Spleen (tissue), 11 donors: ENCODE results near the gene KRTAP10-2. TPM values are rescaled to one million over a fixed set of nuclear protein-coding genes. Genes with fewer than 3 reads are reported as not detected.

Experiments used
- DNase-seq: peaks from one replicate; pipeline ENCODE4 v3.0.0-alpha.2; 2020
- H3K27ac ChIP-seq, 8 donors: fragments of 200-600 bp; sonication (generic) in 7 of 8; 1 replicate in 4 of 8; 2 replicates in 4 of 8; pipeline versions ENCODE4 v1.5.0 to v1.8.0; 2016 to 2021; ENCODE audit warnings: inconsistent platforms in 4 of 8, mild to moderate bottlenecking in 4 of 8, moderate library complexity in 1 of 8
- H3K27me3 ChIP-seq, 7 donors: fragments of 200-600 bp; sonication (generic) in 6 of 7; replicated peaks in 1 of 7; 1 replicate in 4 of 7; 2 replicates in 3 of 7; pipeline versions ENCODE4 v1.5.0 to v1.8.0; 2016 to 2021; ENCODE audit warnings: inconsistent platforms in 3 of 7, mild to moderate bottlenecking in 1 of 7
- H3K36me3 ChIP-seq, 6 donors: fragments of 200-600 bp; sonication (generic) in 5 of 6; 1 replicate in 4 of 6; 2 replicates in 2 of 6; pipeline versions ENCODE4 v1.5.0 to v1.8.0; 2016 to 2021; ENCODE audit warnings: inconsistent platforms in 2 of 6
- H3K4me1 ChIP-seq, 6 donors: fragments of 200-600 bp; sonication (generic) in 5 of 6; 1 replicate in 3 of 6; 2 replicates in 3 of 6; pipeline versions ENCODE4 v1.5.0 to v1.8.0; 2016 to 2021; ENCODE audit warnings: inconsistent platforms in 3 of 6
- H3K4me3 ChIP-seq, 8 donors: fragments of 200-600 bp; sonication (generic) in 7 of 8; 1 replicate in 4 of 8; 2 replicates in 4 of 8; pipeline versions ENCODE4 v1.5.0 to v1.8.0; 2016 to 2021; ENCODE audit warnings: inconsistent platforms in 4 of 8, mild to moderate bottlenecking in 4 of 8, moderate library complexity in 2 of 8
- H3K9me3 ChIP-seq, 8 donors: fragments of 200-600 bp; sonication (generic) in 7 of 8; 1 replicate in 4 of 8; 2 replicates in 4 of 8; pipeline versions ENCODE4 v1.5.0 to v1.8.0; 2016 to 2021; ENCODE audit warnings: inconsistent platforms in 4 of 8
- CTCF ChIP-seq, 11 experiments: fragments of 200-600 bp in 7 of 11; fragments of 450-650 bp in 4 of 11; sonication (generic) in 4 of 11; IDR thresholded peaks in 8 of 11; conservative IDR thresholded peaks in 3 of 11; 1 replicate in 7 of 11; 2 replicates in 4 of 11; pipeline versions ENCODE4 v1.4.0 to v1.8.0; 2016 to 2021; ENCODE audit warnings: antibody characterized with exemption in 11 of 11, inconsistent platforms in 4 of 11, mild to moderate bottlenecking in 1 of 11
- POLR2A ChIP-seq, 3 donors: fragments of 450-650 bp; IDR thresholded peaks; one replicate each; pipeline ENCODE4 v1.5.1; 2017; ENCODE audit warnings: antibody characterized with exemption in 3 of 3, mild to moderate bottlenecking in 1 of 3
- POLR2AphosphoS5 ChIP-seq, 3 donors: sonication (generic); formaldehyde crosslinking; IDR thresholded peaks; one replicate each; pipeline ENCODE4 v1.5.1; 2017; ENCODE audit warnings: antibody characterized with exemption in 3 of 3
- WGBS, 5 donors: extraction: QIAGEN DNeasy Blood & Tissue Kit in 3 of 5; methylation state at CpG; one replicate each; pipeline versions ENCODE4 v1.1.5 to v1.1.7; 2013 to 2018; 5-methylcytosine and 5-hydroxymethylcytosine counted together
- intact Hi-C: fragments of 100-400 bp; cut with DNase I; formaldehyde crosslinking; loops from one replicate; pipeline ENCODE4 v1.15.0; 2023; ENCODE audit warnings: low total_unique reads
- polyA plus RNA-seq, 3 donors: library from polyadenylated mRNA; stranded (reverse); fragments of 200-250 nt; gene quantifications; one replicate each; pipeline ENCODE4 v1.2.1, GENCODE V29; 2013
- total RNA-seq, 7 donors: library from RNA; depleted of rRNA in 3 of 7; stranded (reverse); fragments of >200 nt in 3 of 7; fragmentation: NEBNext Ultra II Directional in 4 of 7; extraction: Animal tissue kit (Norgen Biotek cat#: 25700) in 4 of 7; gene quantifications; one replicate each; pipeline versions ENCODE4 v1.1.0 to v1.2.1, GENCODE V29; 2016 to 2021
- donor health status: healthy with polysubstance abuse.
- donor health status: DM: no; HTN: no; CAD: no; lungs with moderate emphysema.
- donor health status: DM: no; HTN: no; CAD: no.
- donor health status: Bipolar disorder and iron deficiency.
- donor health status: healthy.
- donor health status: DM: no; HTN: no; CAD: no.
- donor health status: DM: yes; HTN: yes; CAD: no.

Gene KRTAP10-2
- total and polyA plus RNA-seq, 10 donors = not detected

- Histone ChIP-seq H3K9me3 (no peaks in the 10 kb centered on the region), H3K27me3 (peaks cover 0 to 24% (median 0%) of the 10 kb centered on the region in 7 donors), H3K36me3 (no peaks in the 10 kb centered on the region), H3K27ac (peak overlapping the region in 5 of 8 donors; percentile 17 to 82 (median 79)), H3K4me1 (peaks cover 0 to 28% (median 9%) of the 10 kb centered on the region in 6 donors), H3K4me3 (no peak overlapping the region)
- intact Hi-C loops = no loop called here
- no peak for DNase-seq
- TF ChIP-seq POLR2AphosphoS5 (IDR thresholded peaks at IDR 0.05) (no peak), POLR2A (IDR thresholded peaks at IDR 0.05) (no peak), CTCF (IDR thresholded peaks at IDR 0.05 in 8 of 11, conservative IDR thresholded peaks at IDR 0.05 in 3 of 11) (no peak)
- 74 to 83% (median 78%) methylated on average over 27 of the region's 27 CpGs for WGBS, 5 donors
Measured at GRCh38 chr21:44502171-44502958, 48.9 kb downstream of the KRTAP10-2 start.

Other genes starting within 250 kb of the KRTAP10-2 start
- gene CFAP410, start 212.1 kb downstream of the KRTAP10-2 start, total RNA-seq = 10 to 100 TPM; 26.2 to 34.3 (median 32.3) TPM
- gene CFAP410, start 212.1 kb downstream of the KRTAP10-2 start, polyA plus RNA-seq = 10 to 100 TPM; 41.5 to 79.8 (median 70.9) TPM
- gene TRPM2, start 197.9 kb downstream of the KRTAP10-2 start, total RNA-seq = 10 to 100 TPM; 10.4 to 35.3 (median 22.0) TPM
- 10 to 100 TPM; 20.5 to 44.1 (median 28.4) TPM for gene TRPM2, start 197.9 kb downstream of the KRTAP10-2 start, polyA plus RNA-seq
- gene LRRC3, start 96.0 kb downstream of the KRTAP10-2 start, total RNA-seq = 1 to 10 TPM; 1.3 to 4.9 (median 3.4) TPM
- under 1 TPM; 0.24 to 0.86 (median 0.26) TPM for gene LRRC3, start 96.0 kb downstream of the KRTAP10-2 start, polyA plus RNA-seq
- gene KRTAP10-1, start 11.3 kb downstream of the KRTAP10-2 start, total RNA-seq = not detected
- not detected for gene KRTAP10-1, start 11.3 kb downstream of the KRTAP10-2 start, polyA plus RNA-seq
- gene KRTAP10-3, start 7.3 kb upstream of the KRTAP10-2 start, total RNA-seq = not detected
- gene KRTAP10-3, start 7.3 kb upstream of the KRTAP10-2 start, polyA plus RNA-seq = not detected
- gene KRTAP10-4, start 22.2 kb upstream of the KRTAP10-2 start, total RNA-seq = not detected
- gene KRTAP10-4, start 22.2 kb upstream of the KRTAP10-2 start, polyA plus RNA-seq = not detected
- not detected for gene KRTAP10-5, start 29.1 kb upstream of the KRTAP10-2 start, total RNA-seq
- gene KRTAP10-5, start 29.1 kb upstream of the KRTAP10-2 start, polyA plus RNA-seq = not detected
- gene KRTAP10-6, start 41.0 kb upstream of the KRTAP10-2 start, total RNA-seq = not detected
- gene KRTAP10-6, start 41.0 kb upstream of the KRTAP10-2 start, polyA plus RNA-seq = not detected
- gene KRTAP10-7, start 49.1 kb upstream of the KRTAP10-2 start, total RNA-seq = not detected
- not detected for gene KRTAP10-7, start 49.1 kb upstream of the KRTAP10-2 start, polyA plus RNA-seq
- not detected for gene KRTAP10-8, start 60.6 kb upstream of the KRTAP10-2 start, total RNA-seq
- gene KRTAP10-8, start 60.6 kb upstream of the KRTAP10-2 start, polyA plus RNA-seq = not detected
- not detected for gene KRTAP10-9, start 75.6 kb upstream of the KRTAP10-2 start, total RNA-seq
- not detected for gene KRTAP10-9, start 75.6 kb upstream of the KRTAP10-2 start, polyA plus RNA-seq
- not detected for gene KRTAP10-10, start 85.9 kb upstream of the KRTAP10-2 start, total RNA-seq
- gene KRTAP10-10, start 85.9 kb upstream of the KRTAP10-2 start, polyA plus RNA-seq = not detected
- gene KRTAP10-11, start 94.9 kb upstream of the KRTAP10-2 start, total RNA-seq = not detected
- gene KRTAP10-11, start 94.9 kb upstream of the KRTAP10-2 start, polyA plus RNA-seq = not detected
- not detected for gene KRTAP12-4, start 103.2 kb upstream of the KRTAP10-2 start, total RNA-seq
- not detected for gene KRTAP12-4, start 103.2 kb upstream of the KRTAP10-2 start, polyA plus RNA-seq
- not detected for gene KRTAP12-3, start 106.4 kb upstream of the KRTAP10-2 start, total RNA-seq
- gene KRTAP12-3, start 106.4 kb upstream of the KRTAP10-2 start, polyA plus RNA-seq = not detected
- gene KRTAP12-2, start 115.4 kb upstream of the KRTAP10-2 start, total RNA-seq = not detected
- not detected for gene KRTAP12-2, start 115.4 kb upstream of the KRTAP10-2 start, polyA plus RNA-seq
- gene KRTAP12-1, start 130.7 kb upstream of the KRTAP10-2 start, total RNA-seq = not detected
- gene KRTAP12-1, start 130.7 kb upstream of the KRTAP10-2 start, polyA plus RNA-seq = not detected
- gene KRTAP10-12, start 145.7 kb upstream of the KRTAP10-2 start, total RNA-seq = not detected
- not detected for gene KRTAP10-12, start 145.7 kb upstream of the KRTAP10-2 start, polyA plus RNA-seq
- under 1 TPM in 1 of 7 donors, not detected in 6; 0.22 TPM for gene TSPEAR, start 160.1 kb upstream of the KRTAP10-2 start, total RNA-seq
- gene TSPEAR, start 160.1 kb upstream of the KRTAP10-2 start, polyA plus RNA-seq = under 1 TPM in 2 of 3 donors, not detected in 1; 0.02 to 0.03 TPM